Measurements from ENCODE around the gene ADAMTSL3. TPM values are rescaled to one million over a fixed set of nuclear protein-coding genes. Genes with fewer than 3 reads are reported as not detected.
"Not testable (repeated sequence)": the region's sequence is repeated elsewhere in the genome, so short reads cannot be mapped to it uniquely, and the experiment has no call there.

ADAMTSL3 gene
- polyA plus RNA-seq, 1 donor: 8.0 TPM

DNA sequence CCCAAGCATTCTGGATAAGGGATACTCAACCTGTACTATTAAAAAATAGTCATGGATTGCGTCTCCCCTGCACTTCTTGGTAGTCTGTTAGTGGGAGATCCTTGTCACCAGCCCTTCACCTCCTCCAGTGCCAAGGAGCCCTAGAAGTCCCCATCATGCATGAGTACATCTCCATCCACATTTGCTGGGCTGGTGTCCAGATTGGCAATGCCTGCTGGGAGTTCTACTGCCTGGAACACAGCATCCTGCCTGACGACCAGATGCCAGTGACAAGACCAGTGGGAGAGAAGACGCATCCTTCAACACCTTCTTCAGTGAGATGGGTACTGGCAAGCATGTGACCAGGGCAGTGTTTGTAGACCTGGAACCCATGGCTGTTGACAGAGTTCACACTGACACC lies 85.7 kb downstream of the ADAMTSL3 start:
- Histone ChIP-seq H3K4me1 (ENCODE audit: control insufficient read depth, insufficient read depth, low read length) (no peaks in the 10 kb centered on the region), H3K27ac (ENCODE audit: low read length) (no peak overlapping the region), H3K27me3 (ENCODE audit: control insufficient read depth, insufficient read depth, low read length) (no peaks in the 10 kb centered on the region), H3K9me3 (ENCODE audit: control insufficient read depth, low read depth, low read length) (no peaks in the 10 kb centered on the region), H3K36me3 (ENCODE audit: control insufficient read depth, insufficient read depth, low read length) (no peaks in the 10 kb centered on the region), H3K4me3 (ENCODE audit: low read length) (no peak overlapping the region)
- DNase-seq: no peak
- no CpG with 5 or more reads among the region's 3 CpGs for WGBS (ENCODE audit: insufficient coverage, low lambda C conversion rate)

GRCh38 chr15:83745771-83746170 lies 91.8 kb downstream of the ADAMTSL3 start:
- no peaks in the 10 kb centered on the region for H3K36me3 ChIP-seq (ENCODE audit: control insufficient read depth, insufficient read depth, low read length)
- no peak for DNase-seq
- no peaks in the 10 kb centered on the region for H3K9me3 ChIP-seq (ENCODE audit: control insufficient read depth, low read depth, low read length)
- H3K27me3 ChIP-seq (ENCODE audit: control insufficient read depth, insufficient read depth, low read length): no peaks in the 10 kb centered on the region
- H3K4me1 ChIP-seq (ENCODE audit: control insufficient read depth, insufficient read depth, low read length): no peaks in the 10 kb centered on the region
- H3K4me3 ChIP-seq (ENCODE audit: low read length): no peak overlapping the region
- H3K27ac ChIP-seq (ENCODE audit: low read length): no peak overlapping the region
- no CpG with 5 or more reads among the region's 1 CpG for WGBS (ENCODE audit: insufficient coverage, low lambda C conversion rate)

DNA sequence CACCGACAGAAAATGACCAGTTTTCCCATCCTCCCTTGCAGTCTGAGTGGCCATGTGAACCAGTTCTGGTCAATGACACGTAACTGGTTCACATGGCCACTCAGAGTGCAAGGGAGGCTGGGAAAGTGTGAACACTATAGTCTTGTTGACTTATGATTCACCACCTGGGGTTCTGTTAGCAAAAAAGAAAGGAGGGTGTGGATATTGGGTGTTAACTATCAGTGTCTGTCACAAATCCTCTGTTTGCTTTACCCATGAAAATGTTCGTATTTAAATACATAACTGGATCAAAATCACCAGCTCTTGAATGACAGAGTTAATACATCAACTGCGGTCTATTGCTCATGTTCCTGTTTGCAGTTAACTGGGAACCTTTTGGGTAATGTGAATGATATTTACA lies 92.3 kb downstream of the ADAMTSL3 start:
- Histone ChIP-seq H3K9me3 (ENCODE audit: control insufficient read depth, low read depth, low read length) (no peaks in the 10 kb centered on the region), H3K27ac (ENCODE audit: low read length) (no peak overlapping the region), H3K36me3 (ENCODE audit: control insufficient read depth, insufficient read depth, low read length) (no peaks in the 10 kb centered on the region), H3K27me3 (ENCODE audit: control insufficient read depth, insufficient read depth, low read length) (no peaks in the 10 kb centered on the region), H3K4me1 (ENCODE audit: control insufficient read depth, insufficient read depth, low read length) (no peaks in the 10 kb centered on the region), H3K4me3 (ENCODE audit: low read length) (no peak overlapping the region)
- no peak for DNase-seq
- 100% methylated on average over 1 of the region's 4 CpGs for WGBS (ENCODE audit: insufficient coverage, low lambda C conversion rate)

DNA sequence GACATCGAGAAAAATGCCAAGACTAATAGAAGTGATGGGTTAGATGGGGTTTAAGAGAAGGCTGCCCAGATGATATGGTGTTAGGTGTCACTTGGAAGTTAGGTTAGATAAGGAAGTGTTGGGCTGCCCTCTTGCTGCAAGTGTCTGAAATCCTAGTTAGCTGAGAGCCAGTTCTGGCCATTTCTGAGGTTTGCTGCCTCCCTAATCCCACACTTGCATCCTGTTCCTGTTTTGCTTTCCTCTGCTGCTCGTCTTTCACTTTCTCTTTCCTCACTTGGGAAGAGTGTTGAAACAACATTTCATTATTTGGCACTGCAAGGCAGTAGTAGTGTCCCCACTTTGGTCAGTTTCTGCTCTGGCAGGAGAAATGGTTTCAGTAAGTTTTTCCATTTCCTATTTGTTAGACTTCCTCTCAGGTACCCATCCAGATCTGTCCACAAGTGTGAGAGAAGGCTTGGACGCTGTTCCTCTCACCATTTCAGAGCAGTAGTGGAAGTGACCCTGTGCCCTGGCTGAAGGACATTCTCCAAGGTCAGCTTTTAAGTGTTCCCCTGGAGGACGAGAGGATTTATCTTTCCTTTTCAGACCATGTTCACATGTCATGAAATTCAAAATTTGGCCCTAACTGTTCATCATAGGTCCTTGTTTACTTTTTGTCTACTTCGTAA lies 93.3 kb downstream of the ADAMTSL3 start:
- no peak overlapping the region for H3K27ac ChIP-seq (ENCODE audit: low read length)
- 73% methylated on average over 2 of the region's 5 CpGs for WGBS (ENCODE audit: insufficient coverage, low lambda C conversion rate)
- peak; percentile 14 to 17 for DNase-seq
- no peaks in the 10 kb centered on the region for H3K4me1 ChIP-seq (ENCODE audit: control insufficient read depth, insufficient read depth, low read length)
- no peaks in the 10 kb centered on the region for H3K9me3 ChIP-seq (ENCODE audit: control insufficient read depth, low read depth, low read length)
- no peak overlapping the region for H3K4me3 ChIP-seq (ENCODE audit: low read length)
- H3K27me3 ChIP-seq (ENCODE audit: control insufficient read depth, insufficient read depth, low read length): no peaks in the 10 kb centered on the region
- H3K36me3 ChIP-seq (ENCODE audit: control insufficient read depth, insufficient read depth, low read length): no peaks in the 10 kb centered on the region

GRCh38 chr15:83747718-83748110 lies 93.8 kb downstream of the ADAMTSL3 start:
- no peak overlapping the region for H3K27ac ChIP-seq (ENCODE audit: low read length)
- no CpG with 5 or more reads among the region's 5 CpGs for WGBS (ENCODE audit: insufficient coverage, low lambda C conversion rate)
- no peaks in the 10 kb centered on the region for H3K9me3 ChIP-seq (ENCODE audit: control insufficient read depth, low read depth, low read length)
- no peak overlapping the region for H3K4me3 ChIP-seq (ENCODE audit: low read length)
- H3K4me1 ChIP-seq (ENCODE audit: control insufficient read depth, insufficient read depth, low read length): no peaks in the 10 kb centered on the region
- no peaks in the 10 kb centered on the region for H3K27me3 ChIP-seq (ENCODE audit: control insufficient read depth, insufficient read depth, low read length)
- no peaks in the 10 kb centered on the region for H3K36me3 ChIP-seq (ENCODE audit: control insufficient read depth, insufficient read depth, low read length)
- DNase-seq: no peak

DNA sequence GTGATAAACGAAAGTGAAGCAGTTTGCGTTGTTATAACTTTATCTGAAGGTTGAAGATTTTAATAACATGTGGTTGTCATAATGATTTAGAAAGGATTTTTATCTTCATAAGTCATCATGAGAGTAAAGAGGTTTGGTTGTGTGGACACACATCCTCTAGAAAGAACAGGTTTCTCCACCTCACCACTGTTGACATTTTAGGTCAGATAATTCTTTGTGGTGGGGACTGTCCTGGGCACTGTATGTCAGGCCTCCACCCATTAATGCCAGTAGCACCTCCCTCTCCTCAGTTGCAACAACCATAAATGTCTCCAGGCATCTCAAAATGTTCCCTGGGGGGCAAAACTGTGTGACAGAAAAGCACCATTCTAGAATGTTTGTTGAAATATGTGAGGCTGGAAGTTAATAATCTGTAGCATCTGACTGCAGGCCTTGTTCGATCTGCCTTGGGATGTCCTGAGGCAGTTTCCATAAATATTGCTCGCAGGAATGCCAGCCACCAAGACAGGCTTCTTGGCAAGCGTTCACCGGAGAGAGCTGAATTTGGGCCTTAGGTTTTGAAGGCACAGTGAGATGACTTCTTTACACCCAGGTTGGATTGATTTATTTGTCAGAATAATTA lies 100.1 kb downstream of the ADAMTSL3 start:
- no peak overlapping the region for H3K27ac ChIP-seq (ENCODE audit: low read length)
- H3K36me3 ChIP-seq (ENCODE audit: control insufficient read depth, insufficient read depth, low read length): no peaks in the 10 kb centered on the region
- WGBS (ENCODE audit: insufficient coverage, low lambda C conversion rate): 100% methylated on average over 1 of the region's 6 CpGs

GRCh38 chr15:83757291-83757690 lies 103.4 kb downstream of the ADAMTSL3 start:
- not testable (repeated sequence) for H3K36me3 ChIP-seq (ENCODE audit: control insufficient read depth, insufficient read depth, low read length); DNase-seq; H3K4me1 ChIP-seq (ENCODE audit: control insufficient read depth, insufficient read depth, low read length); H3K9me3 ChIP-seq (ENCODE audit: control insufficient read depth, low read depth, low read length); H3K4me3 ChIP-seq (ENCODE audit: low read length); H3K27me3 ChIP-seq (ENCODE audit: control insufficient read depth, insufficient read depth, low read length); H3K27ac ChIP-seq (ENCODE audit: low read length)
- WGBS (ENCODE audit: insufficient coverage, low lambda C conversion rate): no CpG with 5 or more reads among the region's 1 CpG

More for the DNA sequence above, 100.1 kb downstream of the ADAMTSL3 start:
- no peaks in the 10 kb centered on the region for H3K27me3 ChIP-seq (ENCODE audit: control insufficient read depth, insufficient read depth, low read length)
- H3K9me3 ChIP-seq (ENCODE audit: control insufficient read depth, low read depth, low read length): no peaks in the 10 kb centered on the region
- H3K4me1 ChIP-seq (ENCODE audit: control insufficient read depth, insufficient read depth, low read length): no peaks in the 10 kb centered on the region
- DNase-seq: no peak
- no peak overlapping the region for H3K4me3 ChIP-seq (ENCODE audit: low read length)

- no peak overlapping the region for H3K4me3 ChIP-seq (ENCODE audit: low read length)
- no peaks in the 10 kb centered on the region for H3K36me3 ChIP-seq (ENCODE audit: control insufficient read depth, insufficient read depth, low read length)
- no peak for DNase-seq
- no CpG with 5 or more reads among the region's 5 CpGs for WGBS (ENCODE audit: insufficient coverage, low lambda C conversion rate)
- no peak overlapping the region for H3K27ac ChIP-seq (ENCODE audit: low read length)
- no peaks in the 10 kb centered on the region for H3K4me1 ChIP-seq (ENCODE audit: control insufficient read depth, insufficient read depth, low read length)
- H3K9me3 ChIP-seq (ENCODE audit: control insufficient read depth, low read depth, low read length): no peaks in the 10 kb centered on the region
- H3K27me3 ChIP-seq (ENCODE audit: control insufficient read depth, insufficient read depth, low read length): no peaks in the 10 kb centered on the region
These were observed 108.4 kb downstream of the ADAMTSL3 start for GRCh38 chr15:83762367-83762766.

DNA sequence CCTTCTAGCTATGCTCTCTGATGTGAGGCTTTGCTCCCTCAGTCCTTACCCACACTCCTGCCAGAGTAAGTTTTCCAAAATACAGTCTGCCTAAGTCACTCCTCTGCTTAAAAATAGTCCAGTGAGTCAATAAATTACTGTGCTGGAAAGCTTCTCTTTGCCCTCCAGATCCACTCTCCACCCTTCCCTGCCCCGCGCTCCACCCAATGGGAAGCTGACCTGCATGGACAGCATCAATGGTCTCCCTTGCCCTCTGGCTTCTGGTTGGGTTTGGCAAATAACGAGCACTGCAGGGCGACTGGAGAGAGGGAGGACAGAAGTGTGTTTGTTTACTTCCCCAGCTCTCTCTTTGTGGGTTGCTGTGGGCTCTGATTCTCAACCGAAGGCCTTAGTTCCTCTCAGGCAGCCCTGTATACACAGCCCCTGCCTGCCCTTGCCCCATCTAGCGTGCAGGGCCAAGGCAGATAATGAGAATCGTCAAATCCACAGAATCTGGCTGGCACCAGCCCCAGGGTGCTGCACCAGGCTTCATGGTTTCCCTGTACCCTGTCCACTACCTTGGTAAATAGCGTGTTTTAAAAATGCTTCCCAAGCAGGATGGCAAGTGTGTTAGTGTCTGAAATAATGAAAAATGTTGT lies 110.4 kb downstream of the ADAMTSL3 start:
- Histone ChIP-seq H3K4me1 (ENCODE audit: control insufficient read depth, insufficient read depth, low read length) (no peaks in the 10 kb centered on the region), H3K27ac (ENCODE audit: low read length) (no peak overlapping the region), H3K4me3 (ENCODE audit: low read length) (no peak overlapping the region), H3K36me3 (ENCODE audit: control insufficient read depth, insufficient read depth, low read length) (no peaks in the 10 kb centered on the region), H3K27me3 (ENCODE audit: control insufficient read depth, insufficient read depth, low read length) (no peaks in the 10 kb centered on the region), H3K9me3 (ENCODE audit: control insufficient read depth, low read depth, low read length) (no peaks in the 10 kb centered on the region)
- WGBS (ENCODE audit: insufficient coverage, low lambda C conversion rate): no CpG with 5 or more reads among the region's 8 CpGs
- no peak for DNase-seq

GRCh38 chr15:83766339-83766738 lies 112.4 kb downstream of the ADAMTSL3 start:
- Histone ChIP-seq H3K9me3 (ENCODE audit: control insufficient read depth, low read depth, low read length) (no peaks in the 10 kb centered on the region), H3K27me3 (ENCODE audit: control insufficient read depth, insufficient read depth, low read length) (no peaks in the 10 kb centered on the region), H3K27ac (ENCODE audit: low read length) (no peak overlapping the region), H3K4me3 (ENCODE audit: low read length) (no peak overlapping the region), H3K36me3 (ENCODE audit: control insufficient read depth, insufficient read depth, low read length) (no peaks in the 10 kb centered on the region), H3K4me1 (ENCODE audit: control insufficient read depth, insufficient read depth, low read length) (no peaks in the 10 kb centered on the region)
- 100% methylated on average over 3 of the region's 6 CpGs for WGBS (ENCODE audit: insufficient coverage, low lambda C conversion rate)
- DNase-seq: no peak
